Endothelial cell of umbilical vein (primary cell): ENCODE results near the gene CDC42BPG. TPM values are rescaled to one million over a fixed set of nuclear protein-coding genes. Genes with fewer than 3 reads are reported as not detected.

Source experiments
- BruUV-seq: library from RNA; stranded (reverse); fragments of 400-500 nt; replicated peaks from 2 replicates; lab custom pipeline; 2021; lab: Mats Ljungman, UMichigan
- CTCF ChIA-PET: fragments of 300-600, 350-600 bp; sonication (Branson Sonifier 250); formaldehyde crosslinking; loops from one replicate; lab custom pipeline; 2021; ENCODE audit warnings: antibody characterized with exemption, inconsistent platforms; lab: Charles Lee
- POLR2A ChIA-PET: fragments of 300-600, 350-600 bp; sonication (Branson Sonifier 250); formaldehyde crosslinking; loops from one replicate; lab custom pipeline; 2021; ENCODE audit warnings: antibody characterized with exemption, inconsistent platforms; lab: Charles Lee
- DNase-seq: peaks from one replicate; pipeline ENCODE4 v3.0.0-alpha.2; 2011; ENCODE audit warnings: low read depth, low spot score
- FAIRE-seq: peaks from 2 replicates; lab custom pipeline; 2011; peaks lifted over from hg19 to GRCh38; lab: Jason Lieb, UNC
- H2AFZ ChIP-seq: 2 replicates; pipeline ENCODE4 v1.6.0; 2012; ENCODE audit warnings: low read depth, low read length, control low read depth, inconsistent platforms
- H3K27ac ChIP-seq: 2 replicates; pipeline ENCODE4 v1.5.1; 2011; ENCODE audit warnings: low read depth, mild to moderate bottlenecking, control low read depth, low read length, moderate library complexity; ENCODE audit not compliant: insufficient read depth
- H3K27me3 ChIP-seq, 2 experiments: 2 replicates each; pipeline versions ENCODE4 v1.6.0 to v1.6.1; 2011; ENCODE audit warnings: low read length in 2 of 2, mixed read lengths in 1 of 2; ENCODE audit not compliant: control insufficient read depth in 2 of 2, insufficient read depth in 2 of 2
- H3K36me3 ChIP-seq, 2 experiments: 2 replicates in 1 of 2; 3 replicates in 1 of 2; pipeline ENCODE4 v1.5.1; 2011; ENCODE audit warnings: low read length in 2 of 2, mild to moderate bottlenecking in 1 of 2, moderate library complexity in 1 of 2; ENCODE audit not compliant: control insufficient read depth in 2 of 2, insufficient read depth in 2 of 2; ENCODE audit errors: extremely low read depth in 1 of 2
- H3K4me1 ChIP-seq: 3 replicates; pipeline ENCODE4 v1.5.1; 2011; ENCODE audit warnings: mild to moderate bottlenecking, low read length; ENCODE audit not compliant: control insufficient read depth, insufficient read depth; ENCODE audit errors: extremely low read depth
- H3K4me2 ChIP-seq: 2 replicates; pipeline ENCODE4 v1.6.1; 2011; ENCODE audit warnings: low read length, control low read depth, mixed read lengths; ENCODE audit not compliant: insufficient read depth
- H3K4me3 ChIP-seq, 3 experiments: fragments of 200-600 bp in 1 of 3; sonication (generic), shearing (Covaris generic) in 1 of 3; replicated peaks in 1 of 3; 2 replicates each; pipeline ENCODE4 v1.5.1; 2011 to 2016; ENCODE audit warnings: control low read depth in 3 of 3, low read length in 3 of 3, mild to moderate bottlenecking in 2 of 3, inconsistent platforms in 1 of 3, low read depth in 1 of 3, moderate library complexity in 1 of 3; ENCODE audit not compliant: insufficient read depth in 1 of 3
- H3K79me2 ChIP-seq: 2 replicates; pipeline ENCODE4 v1.6.0; 2012; ENCODE audit warnings: low read length, inconsistent platforms; ENCODE audit not compliant: control insufficient read depth, insufficient read depth
- H3K9ac ChIP-seq: replicated peaks from 2 replicates; pipeline ENCODE3; 2011; ENCODE audit warnings: low read length, control low read depth; ENCODE audit not compliant: insufficient read depth; ENCODE audit errors: extremely low read depth
- H3K9me1 ChIP-seq: replicated peaks from 3 replicates; pipeline ENCODE4 v1.6.0; 2011; ENCODE audit warnings: mild to moderate bottlenecking, low read length; ENCODE audit not compliant: control insufficient read depth, insufficient read depth; ENCODE audit errors: extremely low read depth
- H3K9me3 ChIP-seq: replicated peaks from 2 replicates; pipeline ENCODE4 v1.5.1; 2012; ENCODE audit warnings: low read length, inconsistent platforms; ENCODE audit not compliant: control insufficient read depth, insufficient read depth
- H4K20me1 ChIP-seq: replicated peaks from 2 replicates; pipeline ENCODE3; 2011; ENCODE audit warnings: mild to moderate bottlenecking, low read length; ENCODE audit not compliant: control insufficient read depth, insufficient read depth; ENCODE audit errors: extremely low read depth
- FOS ChIP-seq: IDR thresholded peaks from 2 replicates; pipeline ENCODE4 v1.6.1; 2011; ENCODE audit warnings: mild to moderate bottlenecking, low read length, moderate library complexity, borderline replicate concordance; ENCODE audit not compliant: insufficient read depth
- GATA2 ChIP-seq: IDR thresholded peaks from 2 replicates; pipeline ENCODE4 v1.7.0; 2011; ENCODE audit warnings: low read depth, mild to moderate bottlenecking, moderate library complexity, mixed read lengths, low read length; ENCODE audit not compliant: insufficient read length, insufficient read depth
- MYC ChIP-seq: IDR thresholded peaks from one replicate; pipeline ENCODE4 v1.6.1; 2011; ENCODE audit warnings: mild to moderate bottlenecking, low read depth, low read length
- POLR2A ChIP-seq: IDR thresholded peaks from 2 replicates; pipeline ENCODE4 v1.6.1; 2012; ENCODE audit warnings: low read depth, mild to moderate bottlenecking, control low read depth, low read length
- POLR2AphosphoS5 ChIP-seq: IDR thresholded peaks from 2 replicates; pipeline ENCODE4 v1.6.1; 2012; ENCODE audit warnings: low read depth, mild to moderate bottlenecking, control low read depth, low read length, moderate library complexity; ENCODE audit not compliant: insufficient read depth
- dilution Hi-C: fragments of 300-500 bp; cut with MboI; formaldehyde crosslinking; loops from one replicate; pipeline ENCODE4 v1.15.0; 2019; ENCODE audit warnings: low sequenced_read_pairs; ENCODE audit not compliant: extremely low pct_ligation_motif_present
- intact Hi-C: fragments of 100-400 bp; cut with micrococcal nuclease; formaldehyde crosslinking; loops from one replicate; pipeline ENCODE4 v1.10.0; 2022
- polyA plus RNA-seq, 4 experiments: library from polyadenylated mRNA; depleted of rRNA in 3 of 4; stranded (reverse) in 3 of 4; unstranded in 1 of 4; fragments of >200 nt; gene quantifications; 2 replicates each; pipeline versions ENCODE4 v1.2.1 to v1.2.3, GENCODE V29; 2011 to 2012; ENCODE audit warnings: missing spikeins in 1 of 4
- total RNA-seq: library from RNA; stranded (reverse); gene quantifications from 2 replicates; pipeline ENCODE4 v1.2.3, GENCODE V29; 2021
- TF ChIP-seq, protein P1 (sequence below): IDR thresholded peaks from 2 replicates; pipeline ENCODE4 v1.6.1; 2011; ENCODE audit not compliant: insufficient read depth, insufficient read length
- TF ChIP-seq, protein P2 (sequence below), 2 donors: IDR thresholded peaks; 1 replicate in 1 of 2; 2 replicates in 1 of 2; pipeline ENCODE4 v1.5.1; 2011; ENCODE audit warnings: low read length in 2 of 2, mild to moderate bottlenecking in 2 of 2, moderate library complexity in 2 of 2, control low read depth in 1 of 2, inconsistent platforms in 1 of 2, low read depth in 1 of 2; ENCODE audit not compliant: insufficient read depth in 1 of 2; ENCODE audit errors: extremely low read depth in 1 of 2

Gene CDC42BPG
- total and polyA plus RNA-seq, 2 donors (not counting 3 experiments of a cell fraction or from before 2014, with no cell fraction given): 0.19 to 0.42 TPM

DNA sequence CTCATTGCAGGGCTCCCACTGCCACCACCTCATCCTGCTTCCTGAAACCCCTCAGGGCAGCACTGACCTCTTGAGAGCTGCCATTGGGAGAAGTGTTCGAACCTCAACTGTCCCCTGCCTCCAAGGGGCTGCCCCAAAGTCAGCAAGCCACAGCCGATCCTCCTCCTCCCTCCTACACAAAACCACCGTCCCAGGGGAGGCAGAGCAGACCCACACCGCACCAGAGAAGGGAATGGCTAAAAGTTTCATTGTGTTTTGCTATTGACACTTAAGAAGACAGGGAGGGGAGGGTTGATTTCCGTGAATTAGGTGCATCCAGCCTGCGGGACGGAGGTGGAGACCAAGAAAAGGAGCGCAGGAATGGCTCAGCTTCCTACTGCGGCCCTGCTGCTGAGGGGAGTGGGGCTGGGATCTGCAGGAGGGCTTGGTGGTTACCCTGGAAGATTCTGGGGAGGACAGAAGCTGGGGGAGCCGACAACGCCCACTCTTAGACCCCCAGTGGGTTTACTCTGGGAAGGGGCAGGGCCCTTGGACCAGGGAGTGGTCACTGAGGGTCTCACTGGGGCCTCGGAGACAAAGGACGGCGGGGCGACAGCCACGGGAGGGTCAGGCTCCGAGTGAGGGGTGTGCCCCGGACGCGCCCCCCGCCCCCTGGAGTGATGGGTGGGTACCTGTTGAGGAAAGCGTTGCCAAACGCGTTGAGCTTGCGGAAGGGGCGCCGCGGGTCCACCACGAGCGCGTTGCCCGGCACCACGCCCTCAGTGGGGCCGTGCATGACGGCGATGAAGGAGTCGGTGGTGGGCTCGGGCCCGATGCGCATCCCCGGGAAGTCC is 33.2 kb upstream of the CDC42BPG start:
- H3K9me1 ChIP-seq: no peaks in the 10 kb centered on the region
- peak overlapping the region; percentile 79 for H3K4me2 ChIP-seq
- H3K79me2 ChIP-seq: peaks cover 50% of the 10 kb centered on the region
- ChIA-PET POLR2A (interaction anchor here (0.7 to 3.9 kb wide), 10 partner anchors 9 to 76 kb away, joined by 3 to 45 read pairs (median 5); no protein-coding TSS in a partner anchor), CTCF (interaction anchor here (0.7 to 5.2 kb wide), 12 partner anchors 8 to 90 kb away, joined by 3 to 77 read pairs (median 6); partner anchors contain the start of genes CDC42BPG and PPP2R5B)
- intact Hi-C loops (loop anchor here (1.0 to 2.0 kb wide), 6 partner anchors 8 to 67 kb away; partner anchors contain the start of genes ATG2A and MEN1), dilution Hi-C loops (no loop called here)
- H4K20me1 ChIP-seq: no peaks in the 10 kb centered on the region
- H3K9ac ChIP-seq: peak overlapping the region; percentile 49
- peaks cover 22% of the 10 kb centered on the region for H3K4me1 ChIP-seq
- H2AFZ ChIP-seq: no peak overlapping the region
- FAIRE-seq: no peak
- H3K4me3 ChIP-seq: peak overlapping the region; percentile 30 to 74 (median 63)
- H3K36me3 ChIP-seq: peaks cover 2 to 10% of the 10 kb centered on the region in 2 experiments
- TF ChIP-seq GATA2: no peak
- TF ChIP-seq POLR2AphosphoS5: no peak
- TF ChIP-seq FOS: no peak
- TF ChIP-seq, protein P1, sequence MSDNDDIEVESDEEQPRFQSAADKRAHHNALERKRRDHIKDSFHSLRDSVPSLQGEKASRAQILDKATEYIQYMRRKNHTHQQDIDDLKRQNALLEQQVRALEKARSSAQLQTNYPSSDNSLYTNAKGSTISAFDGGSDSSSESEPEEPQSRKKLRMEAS: no peak
- TF ChIP-seq, protein P2, sequence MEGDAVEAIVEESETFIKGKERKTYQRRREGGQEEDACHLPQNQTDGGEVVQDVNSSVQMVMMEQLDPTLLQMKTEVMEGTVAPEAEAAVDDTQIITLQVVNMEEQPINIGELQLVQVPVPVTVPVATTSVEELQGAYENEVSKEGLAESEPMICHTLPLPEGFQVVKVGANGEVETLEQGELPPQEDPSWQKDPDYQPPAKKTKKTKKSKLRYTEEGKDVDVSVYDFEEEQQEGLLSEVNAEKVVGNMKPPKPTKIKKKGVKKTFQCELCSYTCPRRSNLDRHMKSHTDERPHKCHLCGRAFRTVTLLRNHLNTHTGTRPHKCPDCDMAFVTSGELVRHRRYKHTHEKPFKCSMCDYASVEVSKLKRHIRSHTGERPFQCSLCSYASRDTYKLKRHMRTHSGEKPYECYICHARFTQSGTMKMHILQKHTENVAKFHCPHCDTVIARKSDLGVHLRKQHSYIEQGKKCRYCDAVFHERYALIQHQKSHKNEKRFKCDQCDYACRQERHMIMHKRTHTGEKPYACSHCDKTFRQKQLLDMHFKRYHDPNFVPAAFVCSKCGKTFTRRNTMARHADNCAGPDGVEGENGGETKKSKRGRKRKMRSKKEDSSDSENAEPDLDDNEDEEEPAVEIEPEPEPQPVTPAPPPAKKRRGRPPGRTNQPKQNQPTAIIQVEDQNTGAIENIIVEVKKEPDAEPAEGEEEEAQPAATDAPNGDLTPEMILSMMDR (IDR thresholded peaks at IDR 0.05; ENCODE audit: extremely low read depth in 1 of 2, insufficient read depth in 1 of 2, low read depth in 1 of 2, low read length in 2 of 2): no peak
- TF ChIP-seq POLR2A: no peak
- TF ChIP-seq MYC: no peak
- no peaks in the 10 kb centered on the region for H3K9me3 ChIP-seq
- peak overlapping the region; percentile 0 for H3K27ac ChIP-seq
- BruUV-seq: no TSS peak
- DNase-seq: peak; percentile 20
- no peaks in the 10 kb centered on the region for H3K27me3 ChIP-seq
